Ishikawa (cell line): ENCODE measurements around the gene ATP6V1C2.

Source experiments
- REST ChIP-seq: IDR thresholded peaks from 2 replicates; pipeline ENCODE4 v1.6.1; 2012; ENCODE audit warnings: low read depth, mild to moderate bottlenecking
- TCF12 ChIP-seq: IDR thresholded peaks from 2 replicates; pipeline ENCODE4 v1.6.1; 2012; ENCODE audit warnings: low read depth
- TF ChIP-seq, protein P1 (sequence below): IDR thresholded peaks from 2 replicates; pipeline ENCODE4 v1.6.1; 2012

DNA sequence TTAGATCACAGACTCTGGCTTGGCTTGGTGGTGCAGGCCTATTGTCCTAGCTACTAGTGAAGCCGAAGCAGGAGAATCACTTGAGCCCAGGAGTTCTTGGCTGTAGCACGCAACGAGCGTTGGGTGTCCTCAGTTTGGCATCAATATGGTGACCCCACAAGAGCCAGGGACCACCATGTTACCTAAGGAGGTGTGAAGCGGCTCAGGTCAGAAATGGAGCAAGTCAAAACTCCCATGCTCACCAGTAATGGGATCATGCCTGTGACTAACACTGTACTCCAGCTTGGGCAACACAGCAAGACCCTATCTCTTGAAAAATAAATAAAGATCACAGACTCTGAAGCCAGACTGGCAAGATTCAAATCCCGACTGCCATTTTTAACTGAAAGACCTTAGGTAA is 29.9 kb upstream of the ATP6V1C2 start:
- no peak for TF ChIP-seq REST
- no peak for TF ChIP-seq TCF12
- TF ChIP-seq, protein P1, sequence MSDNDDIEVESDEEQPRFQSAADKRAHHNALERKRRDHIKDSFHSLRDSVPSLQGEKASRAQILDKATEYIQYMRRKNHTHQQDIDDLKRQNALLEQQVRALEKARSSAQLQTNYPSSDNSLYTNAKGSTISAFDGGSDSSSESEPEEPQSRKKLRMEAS: no peak
